ENCODE measurements around the gene HRK. TPM values are rescaled to one million over a fixed set of nuclear protein-coding genes. Genes with fewer than 3 reads are reported as not detected.

Gene HRK
- total and polyA plus RNA-seq, 9 of the 15 experiments (the other 6 are each of a cell fraction or from before 2014, with no cell fraction given) = 0.01 to 0.05 (median 0.04) TPM; not detected in 6

DNA sequence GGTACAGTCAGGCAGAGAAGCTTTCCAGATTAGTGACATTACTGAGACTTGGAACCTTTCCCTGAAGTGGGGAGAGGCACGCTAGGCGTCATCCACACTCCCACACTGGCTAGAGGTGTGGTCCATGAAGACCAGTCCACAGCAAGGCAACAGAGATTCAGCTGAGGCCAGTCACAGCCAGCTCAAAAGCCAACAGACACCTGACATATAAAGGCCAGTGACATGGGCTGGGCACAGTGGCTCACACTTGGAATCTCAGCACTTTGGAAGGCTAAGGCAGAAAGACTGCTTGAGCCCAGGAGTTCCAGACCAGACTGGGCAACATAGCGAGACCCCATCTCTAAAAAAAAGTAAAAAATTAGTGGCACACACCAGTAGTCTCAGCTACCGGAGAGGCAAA is 10.9 kb downstream of the HRK start:
- WGBS (ENCODE audit: insufficient coverage, low coverage, missing lambda C conversion rate) = 3% methylated on average over 4 of the region's 4 CpGs
- peaks cover 3% of the 10 kb centered on the region; the same call in 1 of the 2 replicates for H4K20me1 ChIP-seq (replicated peaks; ENCODE audit: control insufficient read depth, insufficient read depth, low read length)
- no peak overlapping the region; the same call in 2 of the 3 replicates for H3K27ac ChIP-seq (ENCODE audit: extremely low read depth, low read depth, low read length)
- H3K9me1 ChIP-seq (ENCODE audit: control insufficient read depth, insufficient read depth, low read length) = no peaks in the 10 kb centered on the region
- no peak for DNase-seq (ENCODE audit: extremely low read depth in 1 of 4, low spot score in 3 of 4)
- H3K4me3 ChIP-seq = no peak overlapping the region
- no peak for ATAC-seq
- H3K4me1 ChIP-seq (replicated peaks in 1 of 2; ENCODE audit: control insufficient read depth in 2 of 2, insufficient read depth in 2 of 2, low read length in 2 of 2) = no peaks in the 10 kb centered on the region
- no peak overlapping the region for H3K9ac ChIP-seq (ENCODE audit: insufficient read depth in 1 of 2, low read depth in 2 of 2, low read length in 2 of 2)
- in situ Hi-C loops (cut with MboI) (no loop called here), intact Hi-C loops (cut with micrococcal nuclease) (no loop called here)
- POLR2A ChIA-PET = no interaction called here
- H3K27me3 ChIP-seq (ENCODE audit: control insufficient read depth in 2 of 2, insufficient read depth in 2 of 2, low read length in 2 of 2) = peaks cover 17 to 35% of the 10 kb centered on the region in 2 experiments; a peak in 4 of 5 replicates
- H2AFZ ChIP-seq (ENCODE audit: low read depth, low read length) = no peak overlapping the region
- H3K9me3 ChIP-seq (replicated peaks; ENCODE audit: control insufficient read depth, insufficient read depth, low read depth, low read length) = no peaks in the 10 kb centered on the region
- no peaks in the 10 kb centered on the region for H3K79me2 ChIP-seq (ENCODE audit: control insufficient read depth, insufficient read depth, low read length)
- no peak for FAIRE-seq
- no TSS peak for BruUV-seq (replicated peaks)
- CTCF ChIA-PET (ENCODE audit: low intra/inter-chr PET ratio) = no interaction called here
- TF ChIP-seq MLX (CRISPR knock-in tag; conservative IDR thresholded peaks at IDR 0.05) (no peak), TAL1 (IDR thresholded peaks at IDR 0.05) (no peak), NR0B1 (IDR thresholded peaks at IDR 0.05; ENCODE audit: partially characterized antibody) (no peak), IFI16 (CRISPR knock-in tag; IDR thresholded peaks at IDR 0.05) (no peak), ZNF77 (CRISPR knock-in tag; IDR thresholded peaks at IDR 0.05) (no peak), HNRNPUL1 (IDR thresholded peaks at IDR 0.05; ENCODE audit: low read length) (no peak), ZNF121 (CRISPR knock-in tag; conservative IDR thresholded peaks at IDR 0.05) (peak; percentile 91)
- no peaks in the 10 kb centered on the region for H3K36me3 ChIP-seq (ENCODE audit: control insufficient read depth, insufficient read depth, low read length)
- H3K4me2 ChIP-seq (ENCODE audit: insufficient read depth, low read length) = no peak overlapping the region
